ENCODE results near the gene CREBBP. TPM values are rescaled to one million over a fixed set of nuclear protein-coding genes. Genes with fewer than 3 reads are reported as not detected.

Gene CREBBP
- total and polyA plus RNA-seq, 9 of the 15 experiments (the other 6 are each of a cell fraction or from before 2014, with no cell fraction given): 0.70 to 24.8 (median 5.6) TPM

GRCh38 chr16:3761375-3762106 is 119.0 kb downstream of the CREBBP start:
- Histone ChIP-seq H2AFZ (ENCODE audit: low read depth, low read length) (no peak overlapping the region), H3K4me1 (replicated peaks in 1 of 2; ENCODE audit: control insufficient read depth in 2 of 2, insufficient read depth in 2 of 2, low read length in 2 of 2) (no peaks in the 10 kb centered on the region), H3K36me3 (ENCODE audit: control insufficient read depth, insufficient read depth, low read length) (peaks cover 43% of the 10 kb centered on the region), H3K9me1 (ENCODE audit: control insufficient read depth, insufficient read depth, low read length) (no peaks in the 10 kb centered on the region), H3K9ac (ENCODE audit: insufficient read depth in 1 of 2, low read depth in 2 of 2, low read length in 2 of 2) (no peak overlapping the region), H3K4me2 (ENCODE audit: insufficient read depth, low read length) (no peak overlapping the region), H3K27ac (ENCODE audit: extremely low read depth, low read depth, low read length) (no peak overlapping the region), H3K27me3 (ENCODE audit: control insufficient read depth in 2 of 2, insufficient read depth in 2 of 2, low read length in 2 of 2) (no peaks in the 10 kb centered on the region), H3K79me2 (ENCODE audit: control insufficient read depth, insufficient read depth, low read length) (no peaks in the 10 kb centered on the region), H4K20me1 (replicated peaks; ENCODE audit: control insufficient read depth, insufficient read depth, low read length) (no peaks in the 10 kb centered on the region), H3K4me3 (no peak overlapping the region), H3K9me3 (replicated peaks; ENCODE audit: control insufficient read depth, insufficient read depth, low read depth, low read length) (no peaks in the 10 kb centered on the region)
- in situ Hi-C loops (cut with MboI) (no loop called here), intact Hi-C loops (cut with micrococcal nuclease) (no loop called here)
- ATAC-seq: no peak
- no peak for DNase-seq (ENCODE audit: extremely low read depth in 1 of 4, low spot score in 3 of 4)
- peak; percentile 37 for FAIRE-seq
- CTCF ChIA-PET (ENCODE audit: low intra/inter-chr PET ratio): no interaction called here
- BruUV-seq (replicated peaks): no TSS peak
- TF ChIP-seq BCL6 (CRISPR knock-in tag; IDR thresholded peaks at IDR 0.05) (no peak), TRIM24 (IDR thresholded peaks at IDR 0.05) (no peak), ZKSCAN1 (IDR thresholded peaks at IDR 0.05; ENCODE audit: low read depth, low read length) (no peak), ZNF436 (CRISPR knock-in tag; IDR thresholded peaks at IDR 0.05) (no peak), TAF9B (IDR thresholded peaks at IDR 0.05; ENCODE audit: partially characterized antibody) (no peak), ZFP1 (CRISPR knock-in tag; IDR thresholded peaks at IDR 0.05) (no peak)
- WGBS (ENCODE audit: insufficient coverage, low coverage, missing lambda C conversion rate): 92% methylated on average over 10 of the region's 14 CpGs
- POLR2A ChIA-PET: no interaction called here

- WGBS (ENCODE audit: insufficient coverage, low coverage, missing lambda C conversion rate): 81% methylated on average over 6 of the region's 6 CpGs
- H3K36me3 ChIP-seq (ENCODE audit: control insufficient read depth, insufficient read depth, low read length): peaks cover 41% of the 10 kb centered on the region; the same call in 2 of the 3 replicates
- no peak for ATAC-seq
Observed at GRCh38 chr16:3760518-3760917, 120.0 kb downstream of the CREBBP start.

More at GRCh38 chr16:3760518-3760917, 120.0 kb downstream of the CREBBP start:
- ChIA-PET POLR2A (interaction anchor here (1.1 kb wide), 1 partner anchor 119 kb away, joined by 4 read pairs; no protein-coding TSS in a partner anchor), CTCF (ENCODE audit: low intra/inter-chr PET ratio) (no interaction called here)
- BruUV-seq (replicated peaks): no TSS peak
- Histone ChIP-seq H3K27me3 (ENCODE audit: control insufficient read depth in 2 of 2, insufficient read depth in 2 of 2, low read length in 2 of 2) (no peaks in the 10 kb centered on the region), H3K79me2 (ENCODE audit: control insufficient read depth, insufficient read depth, low read length) (no peaks in the 10 kb centered on the region), H3K9me3 (replicated peaks; ENCODE audit: control insufficient read depth, insufficient read depth, low read depth, low read length) (no peaks in the 10 kb centered on the region), H3K4me2 (ENCODE audit: insufficient read depth, low read length) (no peak overlapping the region), H4K20me1 (replicated peaks; ENCODE audit: control insufficient read depth, insufficient read depth, low read length) (no peaks in the 10 kb centered on the region), H3K9ac (ENCODE audit: insufficient read depth in 1 of 2, low read depth in 2 of 2, low read length in 2 of 2) (no peak overlapping the region), H3K9me1 (ENCODE audit: control insufficient read depth, insufficient read depth, low read length) (no peaks in the 10 kb centered on the region), H2AFZ (ENCODE audit: low read depth, low read length) (no peak overlapping the region), H3K27ac (ENCODE audit: extremely low read depth, low read depth, low read length) (no peak overlapping the region), H3K4me1 (replicated peaks in 1 of 2; ENCODE audit: control insufficient read depth in 2 of 2, insufficient read depth in 2 of 2, low read length in 2 of 2) (no peaks in the 10 kb centered on the region), H3K4me3 (no peak overlapping the region)
- DNase-seq (ENCODE audit: extremely low read depth in 1 of 4, low spot score in 3 of 4) (no peak), FAIRE-seq (no peak)
- intact Hi-C loops (cut with micrococcal nuclease) (no loop called here), in situ Hi-C loops (cut with MboI) (no loop called here)
- TF ChIP-seq HNRNPLL (IDR thresholded peaks at IDR 0.05; ENCODE audit: low read depth, low read length, poor library complexity, severe bottlenecking) (no peak), ZBED1 (IDR thresholded peaks at IDR 0.05) (no peak), RBM25 (IDR thresholded peaks at IDR 0.05; ENCODE audit: low read depth, low read length, severe bottlenecking) (no peak), ZNF586 (CRISPR knock-in tag; conservative IDR thresholded peaks at IDR 0.05) (no peak), TAL1 (IDR thresholded peaks at IDR 0.05) (no peak), MED1 (CRISPR knock-in tag; IDR thresholded peaks at IDR 0.05; ENCODE audit: borderline replicate concordance) (no peak), TFAP4 (CRISPR knock-in tag; IDR thresholded peaks at IDR 0.05; ENCODE audit: borderline replicate concordance) (no peak), ZNF239 (CRISPR knock-in tag; IDR thresholded peaks at IDR 0.05) (no peak)

All from K562 (cell line).